MM.1S (cell line): ENCODE measurements around the gene PTCD2.

Experiments
- DNase-seq: peaks from one replicate; pipeline ENCODE4 v3.0.0-alpha.2; 2015
- H2AFZ ChIP-seq: fragments of 300-600 bp; sonication (generic); 2 replicates; pipeline ENCODE4 v1.6.0; 2016; ENCODE audit warnings: antibody characterized with exemption, low read length
- H3F3A ChIP-seq: fragments of 300-600 bp; sonication (generic); 2 replicates; pipeline ENCODE4 v1.6.1; 2016; ENCODE audit warnings: mild to moderate bottlenecking, antibody characterized with exemption, low read length, moderate library complexity, mixed read lengths; ENCODE audit not compliant: insufficient read depth
- H3K27ac ChIP-seq: fragments of 300-600 bp; sonication (generic); 2 replicates; pipeline ENCODE4 v1.5.1; 2016; ENCODE audit warnings: mild to moderate bottlenecking, low read length
- H3K27me3 ChIP-seq: fragments of 300-600 bp; sonication (generic); replicated peaks from 2 replicates; pipeline ENCODE4 v1.6.0; 2016; ENCODE audit warnings: low read length; ENCODE audit not compliant: insufficient read depth
- H3K36me3 ChIP-seq: fragments of 300-600 bp; sonication (generic); replicated peaks from 2 replicates; pipeline ENCODE4 v1.6.1; 2016; ENCODE audit warnings: mild to moderate bottlenecking, low read length, mixed read lengths; ENCODE audit not compliant: insufficient read depth
- H3K4me1 ChIP-seq: fragments of 300-600 bp; sonication (generic); 2 replicates; pipeline ENCODE4 v1.6.1; 2016; ENCODE audit warnings: low read length, mixed read lengths
- H3K4me2 ChIP-seq: fragments of 300-600 bp; sonication (generic); 2 replicates; pipeline ENCODE4 v1.6.0; 2016; ENCODE audit warnings: low read depth, low read length
- H3K4me3 ChIP-seq: fragments of 300-600 bp; sonication (generic); 2 replicates; pipeline ENCODE4 v1.5.1; 2016; ENCODE audit warnings: low read length, mixed read lengths
- H3K79me2 ChIP-seq: fragments of 300-600 bp; sonication (generic); 2 replicates; pipeline ENCODE4 v1.6.1; 2016; ENCODE audit warnings: mixed run types, low read length, mixed read lengths
- H3K9ac ChIP-seq: fragments of 300-600 bp; sonication (generic); 2 replicates; pipeline ENCODE4 v1.6.1; 2016; ENCODE audit warnings: low read length, mixed read lengths
- H3K9me2 ChIP-seq: fragments of 300-600 bp; sonication (generic); replicated peaks from 2 replicates; pipeline ENCODE4 v1.6.1; 2016; ENCODE audit warnings: mild to moderate bottlenecking, low read length, mixed read lengths; ENCODE audit not compliant: insufficient read depth
- H3K9me3 ChIP-seq: fragments of 300-600 bp; sonication (generic); replicated peaks from 2 replicates; pipeline ENCODE4 v1.6.1; 2016; ENCODE audit warnings: mild to moderate bottlenecking, low read length, mixed read lengths; ENCODE audit not compliant: insufficient read depth
- H4K20me1 ChIP-seq: fragments of 300-600 bp; sonication (generic); 2 replicates; pipeline ENCODE4 v1.6.1; 2016; ENCODE audit warnings: mild to moderate bottlenecking, low read length, moderate library complexity, mixed read lengths; ENCODE audit not compliant: insufficient read depth
- EZH2 ChIP-seq: fragments of 300-600 bp; sonication (generic); optimal IDR thresholded peaks from 2 replicates; pipeline ENCODE3; 2017; ENCODE audit warnings: low read depth, mild to moderate bottlenecking, antibody characterized with exemption, low read length, mixed read lengths
- EZH2phosphoT487 ChIP-seq: fragments of 300-600 bp; sonication (generic); IDR thresholded peaks from 2 replicates; pipeline ENCODE4 v1.6.1; 2018; ENCODE audit warnings: antibody characterized with exemption, low read length
- TF ChIP-seq, protein P1 (sequence below): fragments of 300-600 bp; sonication (generic); IDR thresholded peaks from 2 replicates; pipeline ENCODE4 v1.5.1; 2016; ENCODE audit warnings: antibody characterized with exemption, low read length, mixed read lengths

PTCD2 gene

GRCh38 chr5:72286798-72287197 lies 33.4 kb upstream of the PTCD2 start:
- DNase-seq: no peak
- Histone ChIP-seq H3K4me2 (no peak overlapping the region), H3K9me3 (no peaks in the 10 kb centered on the region), H3K79me2 (peaks cover 7% of the 10 kb centered on the region; the same call in 1 of the 2 replicates), H3K27ac (no peak overlapping the region), H4K20me1 (no peaks in the 10 kb centered on the region), H3K9me2 (no peaks in the 10 kb centered on the region), H3K9ac (no peak overlapping the region), H3K27me3 (no peaks in the 10 kb centered on the region), H3K36me3 (no peaks in the 10 kb centered on the region), H3K4me1 (peaks cover 11% of the 10 kb centered on the region), H2AFZ (no peak overlapping the region), H3F3A (no peaks in the 10 kb centered on the region; the same call in 1 of the 2 replicates), H3K4me3 (no peak overlapping the region)
- TF ChIP-seq, protein P1, sequence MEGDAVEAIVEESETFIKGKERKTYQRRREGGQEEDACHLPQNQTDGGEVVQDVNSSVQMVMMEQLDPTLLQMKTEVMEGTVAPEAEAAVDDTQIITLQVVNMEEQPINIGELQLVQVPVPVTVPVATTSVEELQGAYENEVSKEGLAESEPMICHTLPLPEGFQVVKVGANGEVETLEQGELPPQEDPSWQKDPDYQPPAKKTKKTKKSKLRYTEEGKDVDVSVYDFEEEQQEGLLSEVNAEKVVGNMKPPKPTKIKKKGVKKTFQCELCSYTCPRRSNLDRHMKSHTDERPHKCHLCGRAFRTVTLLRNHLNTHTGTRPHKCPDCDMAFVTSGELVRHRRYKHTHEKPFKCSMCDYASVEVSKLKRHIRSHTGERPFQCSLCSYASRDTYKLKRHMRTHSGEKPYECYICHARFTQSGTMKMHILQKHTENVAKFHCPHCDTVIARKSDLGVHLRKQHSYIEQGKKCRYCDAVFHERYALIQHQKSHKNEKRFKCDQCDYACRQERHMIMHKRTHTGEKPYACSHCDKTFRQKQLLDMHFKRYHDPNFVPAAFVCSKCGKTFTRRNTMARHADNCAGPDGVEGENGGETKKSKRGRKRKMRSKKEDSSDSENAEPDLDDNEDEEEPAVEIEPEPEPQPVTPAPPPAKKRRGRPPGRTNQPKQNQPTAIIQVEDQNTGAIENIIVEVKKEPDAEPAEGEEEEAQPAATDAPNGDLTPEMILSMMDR: no peak
- no peak for TF ChIP-seq EZH2phosphoT487
- TF ChIP-seq EZH2: no peak

DNA sequence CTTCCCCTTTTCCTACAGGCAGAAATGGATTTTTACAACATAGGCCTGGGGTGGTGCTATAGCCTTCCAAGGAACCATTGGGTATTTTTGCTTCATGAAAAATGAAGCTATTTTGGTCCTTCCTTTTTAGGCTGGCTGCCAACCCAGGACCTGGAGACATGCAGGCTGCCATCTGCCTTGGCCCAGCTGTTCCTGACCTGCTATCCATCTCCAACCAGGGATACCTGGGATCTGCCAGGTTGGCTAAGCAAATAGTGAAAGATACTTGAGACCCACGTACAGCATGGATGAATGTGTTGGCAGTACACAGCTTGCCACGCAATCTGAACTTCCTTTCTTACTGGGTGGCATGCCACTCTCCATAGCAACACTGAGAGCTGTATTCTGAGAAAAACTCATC lies 31.2 kb upstream of the PTCD2 start:
- Histone ChIP-seq H3K9me2 (no peaks in the 10 kb centered on the region), H3K36me3 (no peaks in the 10 kb centered on the region; the same call in 1 of the 2 replicates), H3K27ac (no peak overlapping the region), H3K4me3 (no peak overlapping the region), H3F3A (peaks cover 11% of the 10 kb centered on the region), H3K4me1 (peaks cover 30% of the 10 kb centered on the region), H3K9ac (no peak overlapping the region), H3K79me2 (peaks cover 19% of the 10 kb centered on the region; the same call in 1 of the 2 replicates), H3K4me2 (no peak overlapping the region), H2AFZ (no peak overlapping the region), H4K20me1 (no peaks in the 10 kb centered on the region), H3K9me3 (no peaks in the 10 kb centered on the region), H3K27me3 (no peaks in the 10 kb centered on the region)
- no peak for TF ChIP-seq EZH2
- TF ChIP-seq, protein P1: no peak
- no peak for TF ChIP-seq EZH2phosphoT487
- no peak for DNase-seq

DNA sequence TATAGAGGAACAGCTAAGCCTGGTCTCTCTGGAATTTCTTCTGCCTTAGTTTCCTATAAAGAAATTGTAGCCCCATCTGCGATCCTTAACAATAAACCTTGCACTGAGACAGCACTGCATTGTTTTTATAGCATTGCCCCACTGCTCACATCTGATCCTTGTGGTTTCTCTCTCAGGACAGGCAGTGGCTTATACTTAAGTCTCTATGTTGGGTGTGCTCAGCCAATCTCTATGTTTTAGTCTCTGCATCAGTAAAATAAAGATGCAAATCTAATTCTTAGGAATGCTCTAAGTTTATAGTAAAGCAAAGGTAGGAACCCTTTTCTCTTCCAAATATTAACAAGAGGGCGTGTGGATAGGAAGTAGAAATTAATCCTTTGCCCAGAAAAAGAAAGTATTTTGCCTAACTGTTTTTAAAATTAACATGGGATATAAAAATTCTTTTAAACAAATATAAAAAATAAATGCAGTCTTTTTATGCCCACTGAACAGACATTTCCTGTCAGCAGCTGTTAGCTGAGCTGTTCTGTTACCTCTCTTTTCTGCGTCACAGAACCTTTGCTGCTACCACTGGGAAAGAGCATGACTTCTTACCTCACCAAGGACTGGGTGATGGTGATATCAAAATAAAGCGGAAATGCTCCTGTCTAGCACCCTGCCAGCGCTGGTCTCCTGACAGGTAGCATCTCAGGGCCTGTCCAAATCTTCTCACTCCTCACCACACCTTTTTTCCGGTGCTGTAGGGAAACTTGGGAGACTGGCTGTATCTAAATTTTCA lies 29.6 kb upstream of the PTCD2 start:
- Histone ChIP-seq H3K9ac (no peak overlapping the region), H3K36me3 (no peaks in the 10 kb centered on the region; the same call in 1 of the 2 replicates), H3K4me2 (no peak overlapping the region), H3K4me3 (no peak overlapping the region), H3K27me3 (no peaks in the 10 kb centered on the region), H3K9me2 (no peaks in the 10 kb centered on the region), H4K20me1 (no peaks in the 10 kb centered on the region), H3K79me2 (peaks cover 19% of the 10 kb centered on the region; the same call in 1 of the 2 replicates), H3F3A (peaks cover 20% of the 10 kb centered on the region), H3K27ac (no peak overlapping the region), H3K9me3 (no peaks in the 10 kb centered on the region), H3K4me1 (peaks cover 46% of the 10 kb centered on the region), H2AFZ (no peak overlapping the region)
- TF ChIP-seq, protein P1: no peak
- TF ChIP-seq EZH2phosphoT487 (no peak), EZH2 (no peak)
- no peak for DNase-seq
